ENCODE data around the gene MUS81. TPM values are rescaled to one million over a fixed set of nuclear protein-coding genes. Genes with fewer than 3 reads are reported as not detected.

MUS81 gene
- polyA plus RNA-seq, 2 of the 4 experiments (the other 2 are of a cell fraction) = 27.8 to 33.4 TPM

GRCh38 chr11:65885231-65885630, 25.0 kb downstream of the MUS81 start:
- ATAC-seq = no peak
- CTCF ChIA-PET = interaction anchor here (0.9 to 20.5 kb wide), 51 partner anchors 7 to 300 kb away, joined by 3 to 618 read pairs (median 6); partner anchors contain the start of genes AP5B1, BANF1, C11orf68 and CFL1
- WGBS (ENCODE audit: missing lambda C conversion rate) = 83% methylated on average over 7 of the region's 7 CpGs

More at GRCh38 chr11:65885231-65885630, 25.0 kb downstream of the MUS81 start:
- Histone ChIP-seq H3K27ac (no peak overlapping the region), H3K4me2 (no peak overlapping the region), H3K4me3 (no peak overlapping the region), H3K9me3 (no peaks in the 10 kb centered on the region), H3K4me1 (peaks cover 30% of the 10 kb centered on the region)
- POLR2A ChIA-PET = interaction anchor here (0.9 to 1.6 kb wide), 6 partner anchors 14 to 174 kb away, joined by 3 to 9 read pairs (median 4); partner anchors contain the start of gene FOSL1
- FAIRE-seq (no peak), DNase-seq (ENCODE audit: low read depth in 1 of 2, low spot score in 1 of 2) (no peak)
- no peak for TF ChIP-seq USF2 (IDR thresholded peaks at IDR 0.05)
- no peak for TF ChIP-seq REST (IDR thresholded peaks at IDR 0.05)
- TF ChIP-seq CHD4 (IDR thresholded peaks at IDR 0.05; ENCODE audit: borderline replicate concordance) = no peak
- TF ChIP-seq HEYL (CRISPR knock-in tag; IDR thresholded peaks at IDR 0.05) = no peak
- TF ChIP-seq POLR2AphosphoS2 (conservative IDR thresholded peaks at IDR 0.05; ENCODE audit: low read length) = no peak
- TF ChIP-seq RARB (CRISPR knock-in tag; IDR thresholded peaks at IDR 0.05) = no peak
- TF ChIP-seq FOSL2 (IDR thresholded peaks at IDR 0.05) = no peak
- TF ChIP-seq FOSL2 (CRISPR knock-in tag; IDR thresholded peaks at IDR 0.05) = no peak
- TF ChIP-seq ELK1 (IDR thresholded peaks at IDR 0.05; ENCODE audit: low read depth, low read length) = no peak
- TF ChIP-seq RAD21 (conservative IDR thresholded peaks at IDR 0.05 in 1 of 2, IDR thresholded peaks at IDR 0.05 in 1 of 2) = no peak
- TF ChIP-seq BCL3 (IDR thresholded peaks at IDR 0.05) = no peak
- TF ChIP-seq ZFP36 (IDR thresholded peaks at IDR 0.05; ENCODE audit: borderline replicate concordance, partially characterized antibody) = no peak
- TF ChIP-seq CBX8 (IDR thresholded peaks at IDR 0.05) = no peak
- TF ChIP-seq EP300 (IDR thresholded peaks at IDR 0.05) = no peak
- TF ChIP-seq MYC (IDR thresholded peaks at IDR 0.05; ENCODE audit: borderline replicate concordance, low read length) = no peak
